Loucy (cell line): ENCODE data around the gene GTF2B.

Source experiments
- H2AFZ ChIP-seq: fragments of 200-600 bp; sonication (generic); 2 replicates; pipeline ENCODE4 v1.6.0; 2016; ENCODE audit warnings: antibody characterized with exemption, mild to moderate bottlenecking, low read length, moderate library complexity
- H3F3A ChIP-seq: fragments of 200-600 bp; 2 replicates; pipeline ENCODE4 v1.6.0; 2016; ENCODE audit warnings: antibody characterized with exemption, low read depth, mild to moderate bottlenecking
- H3K27me3 ChIP-seq: fragments of 200-600 bp; sonication (generic); 2 replicates; pipeline ENCODE4 v1.6.1; 2014; ENCODE audit warnings: low read length, mild to moderate bottlenecking; ENCODE audit not compliant: insufficient read depth, poor library complexity, severe bottlenecking
- H3K36me3 ChIP-seq: fragments of 200-600 bp; sonication (generic); 2 replicates; pipeline ENCODE4 v1.6.1; 2016; ENCODE audit warnings: low read length; ENCODE audit not compliant: insufficient read depth
- H3K4me1 ChIP-seq: fragments of 200-600 bp; sonication (generic); 2 replicates; pipeline ENCODE4 v1.5.1; 2014; ENCODE audit warnings: low read length, mild to moderate bottlenecking; ENCODE audit not compliant: insufficient read depth, poor library complexity, severe bottlenecking
- H3K4me2 ChIP-seq: fragments of 200-600 bp; sonication (generic); 2 replicates; pipeline ENCODE4 v1.6.0; 2014; ENCODE audit warnings: antibody characterized with exemption, low read length, low read depth, mild to moderate bottlenecking; ENCODE audit not compliant: poor library complexity, severe bottlenecking
- H3K4me3 ChIP-seq: fragments of 200-600 bp; sonication (generic); 2 replicates; pipeline ENCODE4 v1.5.1; 2014; ENCODE audit warnings: low read length, mild to moderate bottlenecking, mixed read lengths; ENCODE audit not compliant: poor library complexity, severe bottlenecking
- H3K79me2 ChIP-seq: fragments of 200-600 bp; sonication (generic); 2 replicates; pipeline ENCODE4 v1.6.1; 2014; ENCODE audit warnings: low read length; ENCODE audit not compliant: insufficient read depth
- H3K9ac ChIP-seq: fragments of 200-600 bp; sonication (generic); 2 replicates; pipeline ENCODE4 v1.6.0; 2014; ENCODE audit warnings: mild to moderate bottlenecking, low read depth, low read length, moderate library complexity; ENCODE audit not compliant: poor library complexity, severe bottlenecking
- H3K9me2 ChIP-seq: fragments of 200-600 bp; sonication (generic); replicated peaks from 2 replicates; pipeline ENCODE4 v1.6.1; 2016; ENCODE audit warnings: low read depth, low read length, mixed read lengths
- H3K9me3 ChIP-seq: fragments of 200-600 bp; sonication (generic); 2 replicates; pipeline ENCODE4 v1.6.1; 2014; ENCODE audit warnings: mild to moderate bottlenecking, antibody characterized with exemption, low read length, low read depth; ENCODE audit not compliant: insufficient read depth
- H4K20me1 ChIP-seq: fragments of 200-600 bp; sonication (generic); 2 replicates; pipeline ENCODE4 v1.6.0; 2014; ENCODE audit warnings: antibody characterized with exemption, low read length, mild to moderate bottlenecking; ENCODE audit not compliant: insufficient read depth, poor library complexity, severe bottlenecking
- EZH2phosphoT487 ChIP-seq: fragments of 200-600 bp; IDR thresholded peaks from 2 replicates; pipeline ENCODE4 v1.6.1; 2018; ENCODE audit warnings: antibody characterized with exemption, mild to moderate bottlenecking, moderate library complexity, borderline replicate concordance
- TF ChIP-seq, protein P1 (sequence below): fragments of 200-600 bp; sonication (generic); conservative IDR thresholded peaks from 2 replicates; pipeline ENCODE4 v1.5.1; 2014; ENCODE audit warnings: mild to moderate bottlenecking, antibody characterized with exemption, low read length

Gene GTF2B

DNA sequence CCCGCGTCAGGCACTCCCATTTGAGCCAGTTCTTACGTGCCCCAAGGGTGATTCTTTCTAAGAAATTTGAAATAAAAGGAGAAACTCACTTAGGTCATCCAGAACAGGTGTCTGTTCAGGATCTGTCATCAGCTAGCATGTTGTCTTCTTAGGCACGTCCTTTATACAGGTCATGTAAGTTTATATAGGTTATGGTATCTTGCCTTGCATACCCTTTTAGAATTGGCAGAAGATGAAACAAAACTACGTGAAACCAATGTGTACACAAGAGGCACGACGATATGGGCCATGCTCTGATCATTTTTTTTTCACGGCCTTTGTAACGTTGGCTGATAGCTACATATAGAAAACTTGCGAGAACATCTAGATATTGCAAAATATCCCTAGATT, 579 bp upstream of the GTF2B start:
- Histone ChIP-seq H3K4me3 (peak overlapping the region; percentile 81), H2AFZ (peak overlapping the region; percentile 97), H3K9me2 (no peaks in the 10 kb centered on the region), H3K36me3 (no peaks in the 10 kb centered on the region), H3K27me3 (no peaks in the 10 kb centered on the region), H3K79me2 (peaks cover 48% of the 10 kb centered on the region), H4K20me1 (peaks cover 41% of the 10 kb centered on the region), H3K9me3 (no peaks in the 10 kb centered on the region), H3F3A (0 out of 2 replicates have a peak, but pooled peaks cover 3% of the 10 kb centered on the region), H3K4me2 (peak overlapping the region; percentile 97), H3K9ac (peak overlapping the region; percentile 78), H3K4me1 (peaks cover 41% of the 10 kb centered on the region)
- no peak for TF ChIP-seq EZH2phosphoT487
- TF ChIP-seq, protein P1, sequence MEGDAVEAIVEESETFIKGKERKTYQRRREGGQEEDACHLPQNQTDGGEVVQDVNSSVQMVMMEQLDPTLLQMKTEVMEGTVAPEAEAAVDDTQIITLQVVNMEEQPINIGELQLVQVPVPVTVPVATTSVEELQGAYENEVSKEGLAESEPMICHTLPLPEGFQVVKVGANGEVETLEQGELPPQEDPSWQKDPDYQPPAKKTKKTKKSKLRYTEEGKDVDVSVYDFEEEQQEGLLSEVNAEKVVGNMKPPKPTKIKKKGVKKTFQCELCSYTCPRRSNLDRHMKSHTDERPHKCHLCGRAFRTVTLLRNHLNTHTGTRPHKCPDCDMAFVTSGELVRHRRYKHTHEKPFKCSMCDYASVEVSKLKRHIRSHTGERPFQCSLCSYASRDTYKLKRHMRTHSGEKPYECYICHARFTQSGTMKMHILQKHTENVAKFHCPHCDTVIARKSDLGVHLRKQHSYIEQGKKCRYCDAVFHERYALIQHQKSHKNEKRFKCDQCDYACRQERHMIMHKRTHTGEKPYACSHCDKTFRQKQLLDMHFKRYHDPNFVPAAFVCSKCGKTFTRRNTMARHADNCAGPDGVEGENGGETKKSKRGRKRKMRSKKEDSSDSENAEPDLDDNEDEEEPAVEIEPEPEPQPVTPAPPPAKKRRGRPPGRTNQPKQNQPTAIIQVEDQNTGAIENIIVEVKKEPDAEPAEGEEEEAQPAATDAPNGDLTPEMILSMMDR: no peak

DNA sequence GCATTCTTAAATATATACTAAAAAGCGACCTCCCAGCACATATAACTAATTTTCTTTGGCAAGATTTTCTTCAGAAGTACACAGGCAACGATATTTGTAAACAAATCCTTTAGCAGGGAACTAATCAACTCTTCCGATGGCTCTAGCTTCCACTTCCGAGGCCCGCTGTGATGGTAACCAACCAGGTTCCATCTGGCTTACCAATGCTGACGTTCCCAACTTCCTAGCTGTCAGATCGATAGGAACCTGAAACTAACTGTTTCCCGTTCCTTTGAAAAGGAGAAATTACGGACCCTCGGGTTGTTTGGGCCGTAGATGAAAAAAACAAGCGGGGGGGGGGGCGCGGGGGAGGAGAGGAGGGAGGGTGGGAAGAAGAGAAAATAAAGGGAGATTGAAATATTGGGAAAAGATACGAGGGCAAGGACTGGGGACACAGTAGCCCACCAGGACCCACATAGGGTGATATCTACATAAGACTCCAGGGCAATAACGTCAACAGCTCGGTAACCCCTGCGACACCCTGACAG, 513 bp downstream of the GTF2B start:
- TF ChIP-seq, protein P1: no peak
- no peak for TF ChIP-seq EZH2phosphoT487
- H3F3A ChIP-seq: 0 out of 2 replicates have a peak, but pooled peaks cover 3% of the 10 kb centered on the region
- peak overlapping the region; percentile 97 for H3K4me2 ChIP-seq
- no peaks in the 10 kb centered on the region for H3K9me3 ChIP-seq
- peaks cover 41% of the 10 kb centered on the region for H3K4me1 ChIP-seq
- peaks cover 45% of the 10 kb centered on the region for H4K20me1 ChIP-seq
- no peaks in the 10 kb centered on the region for H3K9me2 ChIP-seq
- no peaks in the 10 kb centered on the region for H3K27me3 ChIP-seq
- H3K79me2 ChIP-seq: peaks cover 57% of the 10 kb centered on the region
- H3K4me3 ChIP-seq: peak overlapping the region; percentile 81
- H3K9ac ChIP-seq: peak overlapping the region; percentile 78
- peaks cover 6% of the 10 kb centered on the region; the same call in 1 of the 2 replicates for H3K36me3 ChIP-seq
- H2AFZ ChIP-seq: peak overlapping the region; percentile 97

DNA sequence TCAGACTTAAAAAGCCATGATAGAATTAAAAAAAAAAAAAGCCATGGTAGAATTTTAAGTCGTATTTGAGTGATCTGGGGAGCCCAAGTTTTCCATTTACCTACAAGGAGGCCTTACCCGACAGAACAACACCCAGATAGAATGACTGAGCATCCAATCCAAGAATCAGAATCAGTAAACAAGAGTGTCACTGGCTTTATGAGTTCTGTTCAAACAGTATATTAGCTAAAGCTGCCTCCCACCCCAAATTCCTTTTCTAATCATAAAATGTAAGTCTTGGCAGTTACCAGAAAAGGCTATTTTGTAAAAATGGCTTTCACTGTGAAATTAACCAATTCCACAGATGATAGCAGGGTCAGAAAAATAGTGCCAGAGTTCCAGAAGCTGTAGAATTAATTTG, 1.2 kb downstream of the GTF2B start:
- no peak for TF ChIP-seq EZH2phosphoT487
- TF ChIP-seq, protein P1: no peak
- Histone ChIP-seq H3K9me3 (no peaks in the 10 kb centered on the region), H3K4me3 (peak overlapping the region; percentile 81), H3K9ac (peak overlapping the region; percentile 78), H3K9me2 (no peaks in the 10 kb centered on the region), H3K4me1 (peaks cover 41% of the 10 kb centered on the region), H3F3A (0 out of 2 replicates have a peak, but pooled peaks cover 3% of the 10 kb centered on the region), H2AFZ (no peak overlapping the region), H3K27me3 (no peaks in the 10 kb centered on the region), H3K36me3 (peaks cover 12% of the 10 kb centered on the region; the same call in 1 of the 2 replicates), H4K20me1 (peaks cover 48% of the 10 kb centered on the region), H3K4me2 (peak overlapping the region; percentile 97), H3K79me2 (peaks cover 62% of the 10 kb centered on the region)
